ENCODE data around the gene QRICH2.

QRICH2 gene

GRCh38 chr17:76345377-76345974 is 37.4 kb upstream of the QRICH2 start:
- intact Hi-C loops (cut with DNase I; ENCODE audit: low total_unique reads): no loop called here
- no peaks in the 10 kb centered on the region for H3K4me1 ChIP-seq
- H3K36me3 ChIP-seq: peaks cover 46 to 77% (median 60%) of the 10 kb centered on the region in 3 donors
- H3K27ac ChIP-seq: no peak overlapping the region
- H3K27me3 ChIP-seq: no peaks in the 10 kb centered on the region
- TF ChIP-seq, protein P1, sequence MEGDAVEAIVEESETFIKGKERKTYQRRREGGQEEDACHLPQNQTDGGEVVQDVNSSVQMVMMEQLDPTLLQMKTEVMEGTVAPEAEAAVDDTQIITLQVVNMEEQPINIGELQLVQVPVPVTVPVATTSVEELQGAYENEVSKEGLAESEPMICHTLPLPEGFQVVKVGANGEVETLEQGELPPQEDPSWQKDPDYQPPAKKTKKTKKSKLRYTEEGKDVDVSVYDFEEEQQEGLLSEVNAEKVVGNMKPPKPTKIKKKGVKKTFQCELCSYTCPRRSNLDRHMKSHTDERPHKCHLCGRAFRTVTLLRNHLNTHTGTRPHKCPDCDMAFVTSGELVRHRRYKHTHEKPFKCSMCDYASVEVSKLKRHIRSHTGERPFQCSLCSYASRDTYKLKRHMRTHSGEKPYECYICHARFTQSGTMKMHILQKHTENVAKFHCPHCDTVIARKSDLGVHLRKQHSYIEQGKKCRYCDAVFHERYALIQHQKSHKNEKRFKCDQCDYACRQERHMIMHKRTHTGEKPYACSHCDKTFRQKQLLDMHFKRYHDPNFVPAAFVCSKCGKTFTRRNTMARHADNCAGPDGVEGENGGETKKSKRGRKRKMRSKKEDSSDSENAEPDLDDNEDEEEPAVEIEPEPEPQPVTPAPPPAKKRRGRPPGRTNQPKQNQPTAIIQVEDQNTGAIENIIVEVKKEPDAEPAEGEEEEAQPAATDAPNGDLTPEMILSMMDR (IDR thresholded peaks at IDR 0.05): no peak
- H3K4me3 ChIP-seq: no peak overlapping the region
- DNase-seq: peak in 1 of 2 donors; percentile 40
- H3K9me3 ChIP-seq: no peaks in the 10 kb centered on the region

DNA sequence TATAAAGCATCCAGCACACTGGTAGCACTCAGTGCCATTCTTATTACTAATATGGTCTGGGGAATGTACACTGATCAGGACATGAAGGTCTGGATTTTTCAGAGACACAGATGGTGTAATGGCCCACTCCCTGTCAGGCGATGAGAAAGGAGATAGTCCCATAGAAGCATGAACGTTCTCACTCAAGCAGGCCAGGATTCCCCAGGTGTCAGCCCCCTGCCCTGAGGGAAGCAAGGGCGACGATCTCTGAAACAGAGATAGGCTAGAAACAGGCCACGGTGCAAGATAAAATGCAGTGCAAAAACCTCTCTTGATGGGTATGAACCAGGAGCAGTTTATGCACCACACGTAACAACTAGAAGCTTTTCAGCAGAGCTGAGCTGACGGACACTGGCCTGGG is 35.0 kb upstream of the QRICH2 start:
- intact Hi-C loops (cut with DNase I; ENCODE audit: low total_unique reads): no loop called here
- Histone ChIP-seq H3K9me3 (no peaks in the 10 kb centered on the region), H3K4me1 (peaks cover 0 to 11% (median 3%) of the 10 kb centered on the region in 4 donors), H3K4me3 (no peak overlapping the region), H3K36me3 (peaks cover 46 to 76% (median 58%) of the 10 kb centered on the region in 3 donors), H3K27me3 (no peaks in the 10 kb centered on the region), H3K27ac (no peak overlapping the region)
- no peak for DNase-seq
- TF ChIP-seq, protein P1 (IDR thresholded peaks at IDR 0.05): no peak

DNA sequence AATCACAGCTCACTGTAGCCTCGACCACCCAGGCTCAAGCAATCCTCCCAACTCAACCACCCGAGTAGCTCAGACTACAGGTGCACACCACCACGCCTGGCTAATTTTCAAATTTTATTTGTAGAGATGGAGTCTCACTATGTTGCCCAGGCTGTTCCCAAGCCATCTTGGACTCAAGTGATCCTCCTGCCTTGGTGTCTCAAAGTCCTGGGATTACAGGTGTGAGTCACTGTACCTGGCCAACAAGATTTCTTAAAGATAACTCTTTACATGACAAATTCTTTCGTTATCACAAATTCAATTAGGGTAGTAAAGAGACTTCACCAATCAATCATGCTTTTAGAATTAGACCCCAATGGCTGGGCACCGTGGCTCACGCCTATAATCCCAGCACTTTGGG is 33.2 kb upstream of the QRICH2 start:
- DNase-seq: peak in 1 of 2 donors; percentile 3
- intact Hi-C loops (cut with DNase I; ENCODE audit: low total_unique reads): no loop called here
- no peak overlapping the region for H3K27ac ChIP-seq
- peaks cover 31 to 60% (median 40%) of the 10 kb centered on the region in 3 donors for H3K36me3 ChIP-seq
- no peaks in the 10 kb centered on the region for H3K27me3 ChIP-seq
- H3K9me3 ChIP-seq: no peaks in the 10 kb centered on the region
- no peak overlapping the region for H3K4me3 ChIP-seq
- peaks cover 0 to 24% (median 6%) of the 10 kb centered on the region in 4 donors for H3K4me1 ChIP-seq
- TF ChIP-seq, protein P1 (IDR thresholded peaks at IDR 0.05): no peak

DNA sequence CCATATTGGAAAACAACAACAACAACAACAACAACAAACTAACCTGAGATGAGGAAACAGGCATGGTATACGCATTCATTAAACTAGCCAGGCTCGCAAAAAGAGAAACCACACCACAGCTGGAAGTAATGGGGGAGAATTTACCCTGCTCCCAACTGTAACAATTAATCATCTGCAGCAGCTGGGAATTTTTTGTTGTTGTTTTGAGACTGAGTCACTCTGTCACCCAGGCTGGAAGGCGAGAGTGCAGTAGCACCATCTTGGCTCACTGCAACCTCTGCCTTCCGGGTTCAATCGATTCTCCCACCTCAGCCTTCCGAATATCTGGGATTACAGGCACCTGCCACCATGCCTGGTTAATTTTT is 29.3 kb upstream of the QRICH2 start:
- DNase-seq: peak in 1 of 2 donors; percentile 12
- Histone ChIP-seq H3K4me3 (no peak overlapping the region), H3K27ac (peak overlapping the region in 1 of 2 donors; percentile 49), H3K27me3 (no peaks in the 10 kb centered on the region), H3K36me3 (peaks cover 9 to 22% (median 11%) of the 10 kb centered on the region in 3 donors), H3K4me1 (peaks cover 0 to 24% (median 6%) of the 10 kb centered on the region in 4 donors), H3K9me3 (no peaks in the 10 kb centered on the region)
- intact Hi-C loops (cut with DNase I; ENCODE audit: low total_unique reads): no loop called here
- TF ChIP-seq, protein P1 (IDR thresholded peaks at IDR 0.05): no peak

DNA sequence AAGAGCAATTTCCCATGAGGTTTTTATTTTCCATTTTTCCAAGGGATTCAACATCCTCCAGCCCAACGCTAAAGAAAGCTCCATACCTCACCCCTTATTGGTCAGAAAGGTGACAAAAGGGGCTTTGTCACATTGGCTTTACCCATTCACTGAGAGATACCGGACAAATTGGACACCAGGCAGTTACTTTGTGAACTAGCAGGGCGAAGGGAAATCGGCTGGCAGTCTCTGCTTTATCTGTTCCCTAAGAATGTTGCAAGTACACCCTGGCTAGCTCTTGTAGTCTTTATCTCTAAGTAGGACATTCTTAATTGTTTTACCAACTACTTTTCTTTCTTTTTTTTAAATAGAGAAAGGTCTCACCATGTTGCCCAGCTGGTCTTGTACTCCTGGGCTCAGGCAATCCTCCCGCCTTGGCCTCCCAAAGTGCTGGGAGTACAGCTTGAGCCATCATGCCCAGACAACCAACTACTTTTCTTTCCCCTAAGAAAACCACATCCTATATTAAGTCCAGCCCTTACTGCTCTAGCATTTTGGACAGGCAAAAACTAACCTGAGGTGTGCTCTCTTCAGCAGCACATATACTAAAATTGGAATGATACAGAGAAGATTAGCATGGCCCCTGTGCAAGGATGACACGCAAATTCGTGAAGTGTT is 28.8 kb upstream of the QRICH2 start:
- intact Hi-C loops (cut with DNase I; ENCODE audit: low total_unique reads): no loop called here
- DNase-seq: peak in 1 of 2 donors; percentile 6

More for the DNA sequence above, 28.8 kb upstream of the QRICH2 start:
- Histone ChIP-seq H3K4me1 (peaks cover 0 to 24% (median 6%) of the 10 kb centered on the region in 4 donors), H3K27me3 (no peaks in the 10 kb centered on the region), H3K27ac (no peak overlapping the region), H3K4me3 (no peak overlapping the region), H3K9me3 (no peaks in the 10 kb centered on the region), H3K36me3 (peaks cover 9 to 22% (median 9%) of the 10 kb centered on the region in 3 donors)
- TF ChIP-seq, protein P1 (IDR thresholded peaks at IDR 0.05): no peak

Data from tibial artery (tissue), 4 donors.